ENCODE data around the gene PORCN. TPM values are rescaled to one million over a fixed set of nuclear protein-coding genes. Genes with fewer than 3 reads are reported as not detected.

Gene PORCN
- total and polyA plus RNA-seq, 2 donors (not counting 3 experiments of a cell fraction or from before 2014, with no cell fraction given), result 7.6 to 21.0 TPM

GRCh38 chrX:48520976-48521352 is 12.2 kb downstream of the PORCN start:
- Histone ChIP-seq H3K4me3 (replicated peaks in 1 of 3; ENCODE audit: insufficient read depth in 1 of 3, low read depth in 1 of 3, low read length in 3 of 3) (peak overlapping the region in 2 of 3 experiments; percentile 65 to 66), H3K27me3 (ENCODE audit: control insufficient read depth in 2 of 2, insufficient read depth in 2 of 2, low read length in 2 of 2) (no peaks in the 10 kb centered on the region), H3K4me1 (ENCODE audit: control insufficient read depth, extremely low read depth, insufficient read depth, low read length) (peaks cover 2% of the 10 kb centered on the region), H3K36me3 (ENCODE audit: control insufficient read depth in 2 of 2, extremely low read depth in 1 of 2, insufficient read depth in 2 of 2, low read length in 2 of 2) (no peaks in the 10 kb centered on the region), H3K9ac (replicated peaks; ENCODE audit: extremely low read depth, insufficient read depth, low read length) (no peak overlapping the region), H4K20me1 (replicated peaks; ENCODE audit: control insufficient read depth, extremely low read depth, insufficient read depth, low read length) (no peaks in the 10 kb centered on the region), H3K9me3 (replicated peaks; ENCODE audit: control insufficient read depth, insufficient read depth, low read length) (no peaks in the 10 kb centered on the region), H3K9me1 (replicated peaks; ENCODE audit: control insufficient read depth, extremely low read depth, insufficient read depth, low read length) (no peaks in the 10 kb centered on the region), H3K27ac (ENCODE audit: insufficient read depth, low read depth, low read length) (no peak overlapping the region), H3K4me2 (ENCODE audit: insufficient read depth, low read length) (peak overlapping the region; percentile 69), H3K79me2 (ENCODE audit: control insufficient read depth, insufficient read depth, low read length) (peaks cover 13% of the 10 kb centered on the region), H2AFZ (ENCODE audit: low read depth, low read length) (peak overlapping the region; percentile 74)
- POLR2A ChIA-PET, result no interaction called here
- CTCF ChIA-PET, result no interaction called here
- intact Hi-C loops (cut with micrococcal nuclease) (loop anchor here (5.0 kb wide), 2 partner anchors 44 to 71 kb away; partner anchors contain the start of gene FTSJ1), dilution Hi-C loops (cut with MboI; ENCODE audit: extremely low pct_ligation_motif_present, low sequenced_read_pairs) (no loop called here)
- no TSS peak for BruUV-seq (replicated peaks)
- no peak for DNase-seq (ENCODE audit: low read depth, low spot score)
- TF ChIP-seq CTCF (IDR thresholded peaks at IDR 0.05; ENCODE audit: extremely low read depth in 1 of 2, insufficient read depth in 1 of 2, low read depth in 1 of 2, low read length in 2 of 2) (no peak), EZH2 (IDR thresholded peaks at IDR 0.05; ENCODE audit: borderline replicate concordance, low read depth, low read length, severe bottlenecking) (no peak), FOS (IDR thresholded peaks at IDR 0.05; ENCODE audit: borderline replicate concordance, insufficient read depth, low read length) (no peak), POLR2A (IDR thresholded peaks at IDR 0.05; ENCODE audit: low read depth, low read length) (no peak), MAX (IDR thresholded peaks at IDR 0.05; ENCODE audit: insufficient read depth, insufficient read length) (no peak), JUN (IDR thresholded peaks at IDR 0.05; ENCODE audit: borderline replicate concordance, insufficient read depth, insufficient read length, low read depth) (no peak), GATA2 (IDR thresholded peaks at IDR 0.05; ENCODE audit: insufficient read depth, insufficient read length, low read depth, low read length) (no peak), MYC (IDR thresholded peaks at IDR 0.05; ENCODE audit: low read depth, low read length) (no peak), POLR2AphosphoS5 (IDR thresholded peaks at IDR 0.05; ENCODE audit: insufficient read depth, low read depth, low read length) (no peak)
- peak; percentile 35 for FAIRE-seq
